Mesendoderm (in vitro differentiated cells): ENCODE measurements around the gene MAIP1.

Experiments
- DNase-seq: peaks from one replicate; pipeline ENCODE4 v3.0.0; 2013
- H2AK5ac ChIP-seq: 2 replicates; pipeline ENCODE4 v1.6.1; 2013; ENCODE audit warnings: low read length, inconsistent platforms
- H2BK120ac ChIP-seq: 2 replicates; pipeline ENCODE4 v1.6.1; 2013; ENCODE audit warnings: low read depth, mild to moderate bottlenecking, low read length, moderate library complexity, mixed read lengths
- H2BK15ac ChIP-seq: replicated peaks from 2 replicates; pipeline ENCODE4 v1.6.1; 2013; ENCODE audit warnings: low read depth, mild to moderate bottlenecking, moderate library complexity
- H2BK5ac ChIP-seq: 2 replicates; pipeline ENCODE4 v1.6.1; 2013; ENCODE audit warnings: low read length, inconsistent platforms
- H3K18ac ChIP-seq: 2 replicates; pipeline ENCODE4 v1.6.1; 2013; ENCODE audit warnings: mild to moderate bottlenecking, low read length, mixed read lengths
- H3K23ac ChIP-seq: one replicate; pipeline ENCODE4 v1.6.1; 2013; ENCODE audit warnings: low read length
- H3K27ac ChIP-seq: 2 replicates; pipeline ENCODE4 v1.5.1; 2013; ENCODE audit warnings: low read depth, mild to moderate bottlenecking, inconsistent platforms, low read length, moderate library complexity
- H3K27me3 ChIP-seq: 2 replicates; pipeline ENCODE4 v1.6.1; 2013; ENCODE audit warnings: low read length, control low read depth, mild to moderate bottlenecking, inconsistent platforms; ENCODE audit not compliant: insufficient read depth, poor library complexity
- H3K36me3 ChIP-seq: 2 replicates; pipeline ENCODE4 v1.6.1; 2013; ENCODE audit warnings: low read length, inconsistent platforms; ENCODE audit not compliant: control insufficient read depth, insufficient read depth
- H3K4ac ChIP-seq: one replicate; pipeline ENCODE4 v1.6.1; 2013; ENCODE audit warnings: low read depth, mild to moderate bottlenecking, low read length, moderate library complexity
- H3K4me1 ChIP-seq: 2 replicates; pipeline ENCODE4 v1.6.1; 2013; ENCODE audit warnings: low read depth, low read length, inconsistent platforms; ENCODE audit not compliant: control insufficient read depth
- H3K4me2 ChIP-seq: 2 replicates; pipeline ENCODE4 v1.6.1; 2013; ENCODE audit warnings: low read length
- H3K4me3 ChIP-seq: 2 replicates; pipeline ENCODE4 v1.5.1; 2013; ENCODE audit warnings: mild to moderate bottlenecking, low read length
- H3K56ac ChIP-seq: one replicate; pipeline ENCODE4 v1.6.1; 2013; ENCODE audit warnings: low read length
- H3K79me1 ChIP-seq: 2 replicates; pipeline ENCODE4 v1.6.1; 2013; ENCODE audit warnings: low read length, inconsistent platforms
- H3K79me2 ChIP-seq: 2 replicates; pipeline ENCODE4 v1.6.1; 2013; ENCODE audit warnings: mild to moderate bottlenecking, low read length; ENCODE audit not compliant: control insufficient read depth, insufficient read depth
- H3K9ac ChIP-seq: 2 replicates; pipeline ENCODE4 v1.6.1; 2013; ENCODE audit warnings: low read length, inconsistent platforms
- H4K5ac ChIP-seq: one replicate; pipeline ENCODE4 v1.6.1; 2013; ENCODE audit warnings: low read length
- H4K8ac ChIP-seq: one replicate; pipeline ENCODE4 v1.6.1; 2013; ENCODE audit warnings: low read depth, mild to moderate bottlenecking, control low read depth, low read length, moderate library complexity
- WGBS: extraction: QIAGEN DNeasy Blood & Tissue Kit; methylation state at CpG from one replicate; pipeline ENCODE4 v1.1.7; 2013; ENCODE audit warnings: low lambda C conversion rate, missing lambda C conversion rate; ENCODE audit not compliant: insufficient coverage; ENCODE audit errors: extremely low coverage; 5-methylcytosine and 5-hydroxymethylcytosine counted together

MAIP1 gene

DNA sequence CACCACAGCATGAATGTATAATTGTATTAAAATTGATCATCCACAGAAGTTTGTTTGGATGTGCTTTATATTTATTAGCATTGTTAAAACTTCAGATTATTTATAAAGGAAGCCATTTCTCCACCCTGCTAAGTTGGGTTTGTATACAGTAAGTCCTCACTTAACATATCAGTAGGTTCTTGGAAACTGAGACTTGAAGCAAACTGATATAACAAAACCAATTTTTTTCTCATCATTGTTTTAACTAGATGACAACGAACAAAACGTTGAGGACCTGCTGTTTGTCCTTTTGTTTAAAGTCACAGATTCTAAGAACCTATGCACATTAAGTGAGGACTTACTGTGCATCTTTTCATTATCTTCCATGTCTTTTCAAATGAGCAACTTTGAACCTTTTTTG, 27.2 kb upstream of the MAIP1 start:
- Histone ChIP-seq H2BK5ac (no peak overlapping the region), H3K4me3 (no peak overlapping the region), H3K36me3 (peaks cover 1% of the 10 kb centered on the region), H3K56ac (no peak overlapping the region), H4K8ac (no peak overlapping the region), H3K27me3 (no peaks in the 10 kb centered on the region), H2BK15ac (no peak overlapping the region), H3K9ac (no peak overlapping the region), H3K27ac (no peak overlapping the region), H3K79me1 (peaks cover 3% of the 10 kb centered on the region), H3K4me2 (no peak overlapping the region), H2BK120ac (no peak overlapping the region), H2AK5ac (no peak overlapping the region), H3K23ac (no peak overlapping the region), H3K4ac (no peak overlapping the region), H3K4me1 (no peaks in the 10 kb centered on the region), H3K79me2 (peaks cover 4% of the 10 kb centered on the region), H3K18ac (no peak overlapping the region), H4K5ac (no peak overlapping the region)
- no CpG with 5 or more reads among the region's 2 CpGs for WGBS
- no peak for DNase-seq

DNA sequence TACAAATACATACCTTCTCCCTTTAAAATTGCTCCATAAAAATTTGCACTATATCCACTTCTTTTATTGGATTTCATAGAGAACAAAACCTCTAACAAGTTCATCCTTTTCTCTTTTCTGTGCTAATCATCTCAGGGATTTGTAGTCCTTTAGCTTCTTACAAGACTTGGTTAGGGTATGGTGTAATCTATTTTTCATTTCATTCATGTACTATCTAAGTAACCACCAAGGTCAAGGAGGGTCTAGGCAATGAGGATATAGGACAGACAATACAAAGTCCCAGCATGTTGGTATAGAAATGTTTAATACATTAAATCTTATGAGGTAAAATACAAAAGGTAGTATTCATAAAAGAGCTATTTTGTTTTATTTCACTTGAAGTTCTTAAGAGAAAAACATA, 26.8 kb upstream of the MAIP1 start:
- Histone ChIP-seq H2BK5ac (no peak overlapping the region), H3K56ac (no peak overlapping the region), H3K79me2 (peaks cover 4% of the 10 kb centered on the region), H3K27me3 (no peaks in the 10 kb centered on the region), H4K5ac (no peak overlapping the region), H3K23ac (no peak overlapping the region), H3K9ac (no peak overlapping the region), H3K79me1 (peaks cover 3% of the 10 kb centered on the region), H3K4me3 (no peak overlapping the region), H4K8ac (no peak overlapping the region), H2AK5ac (no peak overlapping the region), H3K27ac (no peak overlapping the region), H3K18ac (no peak overlapping the region), H3K4me1 (no peaks in the 10 kb centered on the region), H2BK15ac (no peak overlapping the region), H3K4ac (no peak overlapping the region), H3K4me2 (no peak overlapping the region), H2BK120ac (no peak overlapping the region), H3K36me3 (peaks cover 1% of the 10 kb centered on the region)
- DNase-seq: no peak

DNA sequence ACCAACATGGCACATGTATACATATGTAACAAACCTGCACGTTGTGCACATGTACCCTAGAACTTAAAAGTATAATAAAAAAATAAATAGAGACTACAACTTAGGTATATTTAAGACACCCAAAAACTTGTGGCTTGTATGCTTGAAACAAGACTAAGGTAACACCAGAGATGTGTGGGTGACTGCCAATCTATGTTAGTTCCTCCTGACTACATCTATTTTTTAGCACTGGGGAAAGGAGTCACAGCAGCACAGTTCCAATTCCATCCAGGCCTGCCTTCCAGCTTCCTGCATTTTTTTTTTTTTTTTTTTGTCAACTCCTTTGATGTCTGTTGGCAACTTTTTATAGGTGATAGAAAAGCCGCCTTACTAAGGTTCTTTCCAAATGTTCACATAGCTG, 26.1 kb upstream of the MAIP1 start:
- Histone ChIP-seq H3K27ac (no peak overlapping the region), H3K4me3 (no peak overlapping the region), H3K79me2 (no peaks in the 10 kb centered on the region), H3K18ac (no peak overlapping the region), H2BK120ac (no peak overlapping the region), H2BK5ac (no peak overlapping the region), H3K36me3 (peaks cover 1% of the 10 kb centered on the region), H2BK15ac (no peak overlapping the region), H3K56ac (no peak overlapping the region), H4K8ac (no peak overlapping the region), H2AK5ac (no peak overlapping the region), H3K9ac (no peak overlapping the region), H3K79me1 (no peaks in the 10 kb centered on the region), H4K5ac (no peak overlapping the region), H3K4me2 (no peak overlapping the region), H3K4ac (no peak overlapping the region), H3K4me1 (no peaks in the 10 kb centered on the region), H3K23ac (no peak overlapping the region), H3K27me3 (no peaks in the 10 kb centered on the region)
- whole genome bisulfite sequencing: no CpG with 5 or more reads among the region's 2 CpGs
- no peak for DNase-seq

DNA sequence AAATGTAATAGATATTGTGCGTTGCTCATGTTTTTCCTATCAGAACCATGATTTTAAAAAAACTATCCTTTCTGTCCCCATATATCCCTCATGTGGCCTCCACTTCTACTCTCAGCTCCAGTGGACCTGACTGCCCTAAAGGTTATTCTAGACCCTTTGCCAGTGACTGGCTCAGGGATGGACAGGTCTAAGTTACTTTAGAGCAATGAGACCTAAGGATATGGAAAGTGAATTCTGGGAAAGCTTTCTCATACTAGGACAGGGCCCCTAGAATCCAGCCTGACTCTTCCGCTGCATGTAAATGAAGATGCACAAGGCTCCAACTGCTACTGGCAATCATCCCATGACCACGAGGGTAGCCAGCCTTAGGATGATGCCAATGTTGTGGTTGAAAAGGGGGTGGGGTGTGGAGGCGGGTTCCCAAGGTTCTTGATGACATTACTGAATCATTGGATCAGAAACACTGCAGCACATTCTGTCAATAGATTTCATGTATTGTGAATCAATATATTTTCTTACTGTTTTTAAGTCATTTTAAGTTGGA, 23.0 kb upstream of the MAIP1 start:
- no peaks in the 10 kb centered on the region for H3K79me2 ChIP-seq
- no peak for DNase-seq

DNA sequence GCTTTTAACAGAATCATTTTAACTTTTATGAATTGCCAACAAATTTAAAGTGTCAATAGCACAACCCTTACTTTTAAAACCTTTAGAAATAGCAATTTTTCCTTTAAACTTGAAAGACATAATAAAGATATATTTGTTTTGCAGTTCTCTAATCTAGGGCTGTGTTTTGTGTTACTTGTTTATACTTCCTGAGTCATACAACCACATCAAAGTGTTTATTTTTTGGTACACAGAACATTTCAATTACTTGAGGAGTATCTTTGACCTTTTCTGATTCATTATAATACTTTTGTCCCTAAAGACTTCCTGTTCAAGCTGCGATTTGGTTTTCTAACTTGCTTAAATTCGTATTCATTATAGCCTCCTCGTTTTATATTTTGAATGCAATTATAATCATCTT, 21.9 kb upstream of the MAIP1 start:
- no peak overlapping the region for H3K4me3 ChIP-seq
- no peak overlapping the region for H2AK5ac ChIP-seq
- no peak overlapping the region for H3K9ac ChIP-seq
- no peak overlapping the region for H2BK15ac ChIP-seq
- H3K27ac ChIP-seq: no peak overlapping the region
- H3K79me1 ChIP-seq: no peaks in the 10 kb centered on the region
- peaks cover 1% of the 10 kb centered on the region for H3K36me3 ChIP-seq
- H3K23ac ChIP-seq: no peak overlapping the region
- no peak for DNase-seq
- H3K4ac ChIP-seq: no peak overlapping the region
- no CpG with 5 or more reads among the region's 3 CpGs for WGBS
- no peak overlapping the region for H4K5ac ChIP-seq
- H3K4me1 ChIP-seq: no peaks in the 10 kb centered on the region
- no peaks in the 10 kb centered on the region for H3K27me3 ChIP-seq
- H3K79me2 ChIP-seq: no peaks in the 10 kb centered on the region
- no peak overlapping the region for H2BK5ac ChIP-seq
- no peak overlapping the region for H2BK120ac ChIP-seq
- no peak overlapping the region for H3K56ac ChIP-seq
- no peak overlapping the region for H3K4me2 ChIP-seq
- no peak overlapping the region for H4K8ac ChIP-seq
- H3K18ac ChIP-seq: no peak overlapping the region

More for the DNA sequence above, 23.0 kb upstream of the MAIP1 start:
- Histone ChIP-seq H3K79me1 (no peaks in the 10 kb centered on the region), H3K4me1 (no peaks in the 10 kb centered on the region), H3K27ac (no peak overlapping the region), H3K4me2 (no peak overlapping the region), H4K5ac (no peak overlapping the region), H3K27me3 (no peaks in the 10 kb centered on the region), H4K8ac (no peak overlapping the region), H3K36me3 (peaks cover 1% of the 10 kb centered on the region), H3K23ac (no peak overlapping the region), H2BK5ac (no peak overlapping the region), H3K4ac (no peak overlapping the region), H2BK15ac (no peak overlapping the region), H3K9ac (no peak overlapping the region), H3K18ac (no peak overlapping the region), H2BK120ac (no peak overlapping the region), H2AK5ac (no peak overlapping the region), H3K4me3 (no peak overlapping the region), H3K56ac (no peak overlapping the region)
- WGBS: no CpG with 5 or more reads among the region's 4 CpGs

DNA sequence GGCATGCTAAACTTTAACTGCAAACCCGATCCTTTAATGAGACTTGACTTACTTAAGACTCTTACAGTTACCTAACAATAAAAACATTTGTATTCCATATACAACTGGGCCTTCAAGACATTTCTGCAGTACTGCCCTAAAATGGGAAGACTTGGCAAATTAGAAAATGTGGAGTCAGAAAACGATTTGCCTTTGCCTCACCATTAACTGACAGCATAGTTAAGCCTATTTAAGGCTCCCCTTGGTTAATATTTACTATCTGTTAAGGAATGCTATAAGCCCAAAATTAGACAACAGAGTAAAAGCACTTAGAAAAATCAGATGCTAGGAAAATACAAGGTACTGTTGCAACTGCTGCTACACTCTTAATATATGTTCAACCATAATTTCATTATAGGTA, 18.8 kb upstream of the MAIP1 start:
- no peak overlapping the region for H3K4ac ChIP-seq
- no peaks in the 10 kb centered on the region for H3K27me3 ChIP-seq
- H3K4me1 ChIP-seq: no peaks in the 10 kb centered on the region
- no peak overlapping the region for H4K5ac ChIP-seq
- H3K4me3 ChIP-seq: no peak overlapping the region
- H3K79me2 ChIP-seq: no peaks in the 10 kb centered on the region
- H3K79me1 ChIP-seq: no peaks in the 10 kb centered on the region
- no peak overlapping the region for H3K27ac ChIP-seq
- H3K56ac ChIP-seq: no peak overlapping the region
- no peak overlapping the region for H2BK5ac ChIP-seq
- H2AK5ac ChIP-seq: no peak overlapping the region
- no peak for DNase-seq
- H2BK15ac ChIP-seq: no peak overlapping the region
- no peak overlapping the region for H3K9ac ChIP-seq
- H3K4me2 ChIP-seq: no peak overlapping the region
- H4K8ac ChIP-seq: no peak overlapping the region
- WGBS: no CpG with 5 or more reads among the region's 2 CpGs
- peaks cover 1% of the 10 kb centered on the region for H3K36me3 ChIP-seq
- H3K18ac ChIP-seq: no peak overlapping the region
- no peak overlapping the region for H2BK120ac ChIP-seq
- no peak overlapping the region for H3K23ac ChIP-seq
